Measurements from ENCODE around the gene SIPA1L2.

SIPA1L2 gene

GRCh38 chr1:232589812-232590743, 39.9 kb downstream of the SIPA1L2 start:
- no peak for DNase-seq

DNA sequence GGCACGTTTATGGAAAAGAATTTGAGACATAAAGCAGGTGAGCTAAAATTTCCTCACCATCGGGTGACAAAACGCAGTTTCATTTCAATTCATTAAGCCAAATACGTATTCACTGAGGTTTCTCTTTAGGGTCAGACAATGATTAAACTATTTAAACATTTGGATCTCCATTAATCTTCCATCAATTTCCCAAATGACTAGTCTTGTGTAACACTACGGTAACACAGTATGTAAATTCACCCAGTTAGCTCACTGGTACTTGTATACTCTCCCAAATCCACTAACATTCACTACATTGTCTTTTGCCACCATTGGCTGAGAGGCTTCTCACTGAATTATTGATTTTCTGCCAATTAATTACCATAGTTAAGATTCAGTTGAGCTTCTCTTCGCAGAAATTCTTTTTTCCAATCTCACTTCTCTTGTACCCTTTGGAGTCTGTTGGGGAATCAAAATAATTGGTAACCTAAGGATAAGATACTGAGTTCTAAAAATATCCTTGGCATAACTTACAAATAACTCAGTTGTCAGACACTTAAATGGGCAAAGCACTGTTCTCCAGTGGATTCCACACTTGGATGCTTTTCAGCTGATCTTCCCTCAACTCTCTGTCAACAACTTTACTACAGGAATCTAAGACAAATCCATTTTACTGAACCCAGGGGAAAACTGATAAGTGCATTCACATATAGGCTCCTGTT, 40.7 kb downstream of the SIPA1L2 start:
- DNase-seq = no peak

DNA sequence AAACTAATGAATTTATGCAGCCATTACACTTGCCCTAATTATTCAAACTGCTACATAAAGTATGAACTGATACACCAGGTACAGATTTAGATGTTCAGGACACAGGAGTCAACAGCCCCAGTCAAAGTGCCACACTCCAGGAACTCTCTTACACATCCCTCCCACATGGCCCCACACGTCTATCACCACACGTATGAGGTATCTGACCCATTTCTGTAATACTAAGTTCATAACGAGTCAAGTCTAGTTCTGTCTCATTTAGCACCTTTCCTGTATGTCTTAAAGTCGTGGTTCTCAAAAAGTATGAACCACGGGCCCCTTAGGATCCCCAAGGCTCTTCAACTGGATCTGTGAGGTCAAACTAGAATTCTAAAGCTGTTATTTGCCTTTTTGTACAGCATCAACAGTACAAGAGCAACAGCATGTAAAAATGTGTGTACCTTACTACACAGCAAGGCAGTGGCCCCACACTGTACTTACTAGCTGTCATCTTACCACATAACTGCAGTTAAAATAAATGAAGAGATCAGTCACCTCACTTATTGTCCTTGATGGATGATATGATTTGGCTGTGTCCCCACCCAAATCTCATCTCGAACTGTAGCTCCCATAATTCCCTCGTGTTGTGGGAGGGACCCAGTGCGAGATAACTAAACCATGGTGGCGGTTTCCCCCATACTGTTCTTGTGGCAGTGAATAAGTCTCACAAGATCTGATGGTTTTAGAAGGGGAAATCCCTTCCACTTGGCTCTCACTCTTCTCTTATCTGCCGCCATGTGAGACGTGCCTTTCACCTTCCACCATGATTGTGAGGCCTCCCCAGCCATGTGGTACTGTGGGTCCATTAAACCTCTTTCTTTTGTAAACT, 42.6 kb downstream of the SIPA1L2 start:
- no peak for DNase-seq

DNA sequence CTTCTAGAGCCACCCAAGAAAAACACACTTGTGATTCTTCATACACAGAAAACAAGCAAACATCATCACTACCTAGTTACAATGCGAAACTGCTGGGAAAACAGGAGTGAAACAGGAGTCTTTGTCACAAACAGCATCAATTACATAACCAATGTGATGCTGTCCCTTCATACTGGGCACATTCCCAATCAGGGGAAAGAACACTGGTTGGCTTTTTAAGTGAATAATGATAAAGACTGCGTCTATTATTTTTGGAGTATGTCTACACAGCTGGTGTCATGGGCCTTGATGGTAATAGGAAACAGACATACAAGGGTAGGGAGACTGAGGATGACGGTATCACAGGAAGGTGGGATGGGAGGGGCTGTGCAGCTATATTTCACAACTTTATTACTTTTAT, 43.3 kb downstream of the SIPA1L2 start:
- no peak for DNase-seq

- no peak for DNase-seq
Observed at GRCh38 chr1:232585486-232585885, 44.4 kb downstream of the SIPA1L2 start.

DNA sequence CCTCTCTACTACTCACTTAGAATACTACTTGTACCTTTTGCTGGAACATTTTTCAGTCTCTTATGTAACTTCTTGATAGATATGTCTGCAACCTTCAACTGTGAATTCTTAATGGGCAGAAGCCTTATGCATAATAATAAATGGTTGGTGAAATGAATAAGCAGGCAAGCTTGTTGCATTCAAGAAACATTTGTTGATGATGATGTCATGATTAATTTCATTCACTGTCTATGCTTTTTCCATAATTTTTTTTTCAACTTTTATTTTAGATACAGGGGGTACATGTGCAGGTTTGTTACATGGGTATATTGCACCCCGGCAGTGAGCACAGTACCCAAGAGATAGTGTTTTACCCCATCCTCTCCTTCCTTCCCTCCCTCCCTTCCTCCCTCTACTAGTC, 48.0 kb downstream of the SIPA1L2 start:
- DNase-seq = no peak

Data from activated CD8-positive, alpha-beta memory T cell treated with anti-CD3 and anti-CD28 coated beads for 24 hours (primary cell).